ENCODE results near the gene OGFOD3. TPM values are rescaled to one million over a fixed set of nuclear protein-coding genes. Genes with fewer than 3 reads are reported as not detected.

The OGFOD3 gene
- total RNA-seq: 10 to 100 TPM; 23.3 to 40.8 TPM

DNA sequence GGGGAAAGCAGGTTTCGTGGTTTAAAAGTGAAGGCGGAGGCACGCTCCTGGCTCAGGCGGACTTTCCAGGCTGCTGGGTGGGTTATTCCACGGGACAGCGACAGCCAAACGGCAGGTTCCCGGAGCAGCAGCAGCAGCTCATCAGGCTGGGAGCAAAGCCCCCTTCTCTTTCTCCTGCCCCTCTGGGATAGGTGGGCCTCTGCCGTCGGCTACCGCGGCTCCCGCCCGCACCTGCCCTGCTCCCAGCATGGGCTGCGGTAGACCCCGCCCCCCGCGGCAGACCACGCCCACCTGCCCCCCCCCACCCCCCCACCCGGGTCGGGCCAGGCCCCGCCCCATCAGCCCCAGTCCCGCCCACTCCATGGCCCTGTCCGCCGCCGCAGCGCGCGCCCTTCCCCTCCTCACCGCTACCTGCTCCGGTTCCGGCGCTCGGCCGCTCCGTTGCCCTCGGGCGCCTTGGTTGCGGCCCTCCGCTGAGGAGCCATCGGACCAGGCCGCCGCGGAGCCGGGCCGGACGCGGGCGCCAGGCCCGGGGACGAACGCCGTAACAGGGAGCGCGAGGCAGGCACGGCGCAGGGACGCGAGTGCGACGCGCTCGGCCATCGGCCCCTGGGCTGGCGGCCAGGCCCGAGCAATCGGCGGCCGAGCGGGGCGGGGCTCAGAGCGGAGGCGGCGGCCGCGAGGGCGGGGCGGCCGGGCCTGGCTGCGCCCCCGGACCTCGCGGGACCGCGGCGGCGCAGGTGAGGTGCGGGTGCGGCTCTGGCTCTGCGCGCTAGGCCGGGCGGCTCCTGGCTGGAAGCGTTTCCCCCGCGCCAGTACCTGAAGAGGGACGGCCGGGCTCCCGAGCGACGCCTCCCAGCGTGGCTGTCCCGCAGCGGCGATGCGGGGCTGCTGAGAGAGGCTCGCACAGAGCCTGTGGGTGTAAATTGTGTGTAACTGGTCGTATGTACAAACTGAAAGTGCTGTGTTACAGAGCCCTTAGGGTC lies at the start of gene OGFOD3, which contains the start of gene HEXD:
Gene OGFOD3, minus strand, starts transcription at position 586 of the 986 bp plus-strand sequence. Its CDS starts 101 bp downstream, at position 485.
Gene HEXD, plus strand, starts transcription at position 347 of the 986 bp plus-strand sequence. CDS start 1,453 bp downstream, outside the sequence.
- TF ChIP-seq, protein P1, sequence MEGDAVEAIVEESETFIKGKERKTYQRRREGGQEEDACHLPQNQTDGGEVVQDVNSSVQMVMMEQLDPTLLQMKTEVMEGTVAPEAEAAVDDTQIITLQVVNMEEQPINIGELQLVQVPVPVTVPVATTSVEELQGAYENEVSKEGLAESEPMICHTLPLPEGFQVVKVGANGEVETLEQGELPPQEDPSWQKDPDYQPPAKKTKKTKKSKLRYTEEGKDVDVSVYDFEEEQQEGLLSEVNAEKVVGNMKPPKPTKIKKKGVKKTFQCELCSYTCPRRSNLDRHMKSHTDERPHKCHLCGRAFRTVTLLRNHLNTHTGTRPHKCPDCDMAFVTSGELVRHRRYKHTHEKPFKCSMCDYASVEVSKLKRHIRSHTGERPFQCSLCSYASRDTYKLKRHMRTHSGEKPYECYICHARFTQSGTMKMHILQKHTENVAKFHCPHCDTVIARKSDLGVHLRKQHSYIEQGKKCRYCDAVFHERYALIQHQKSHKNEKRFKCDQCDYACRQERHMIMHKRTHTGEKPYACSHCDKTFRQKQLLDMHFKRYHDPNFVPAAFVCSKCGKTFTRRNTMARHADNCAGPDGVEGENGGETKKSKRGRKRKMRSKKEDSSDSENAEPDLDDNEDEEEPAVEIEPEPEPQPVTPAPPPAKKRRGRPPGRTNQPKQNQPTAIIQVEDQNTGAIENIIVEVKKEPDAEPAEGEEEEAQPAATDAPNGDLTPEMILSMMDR (IDR thresholded peaks at IDR 0.05): no peak
- no peaks in the 10 kb centered on the region for H3K9me3 ChIP-seq
- peak; percentile 83 for DNase-seq
- H3K4me1 ChIP-seq: no peaks in the 10 kb centered on the region
- no peaks in the 10 kb centered on the region for H3K27me3 ChIP-seq
- peak within 1 kb of the TSS; percentile 87 to 89 for H3K9ac ChIP-seq (ENCODE audit: low read depth in 2 of 2, low read length in 2 of 2)
- H3K27ac ChIP-seq: peak within 1 kb of the TSS; percentile 82
- H3K36me3 ChIP-seq: no peaks in the 10 kb centered on the region
- peak within 1 kb of the TSS; percentile 66 for H3K4me3 ChIP-seq
- intact Hi-C loops (cut with DNase I): no loop called here

DNA sequence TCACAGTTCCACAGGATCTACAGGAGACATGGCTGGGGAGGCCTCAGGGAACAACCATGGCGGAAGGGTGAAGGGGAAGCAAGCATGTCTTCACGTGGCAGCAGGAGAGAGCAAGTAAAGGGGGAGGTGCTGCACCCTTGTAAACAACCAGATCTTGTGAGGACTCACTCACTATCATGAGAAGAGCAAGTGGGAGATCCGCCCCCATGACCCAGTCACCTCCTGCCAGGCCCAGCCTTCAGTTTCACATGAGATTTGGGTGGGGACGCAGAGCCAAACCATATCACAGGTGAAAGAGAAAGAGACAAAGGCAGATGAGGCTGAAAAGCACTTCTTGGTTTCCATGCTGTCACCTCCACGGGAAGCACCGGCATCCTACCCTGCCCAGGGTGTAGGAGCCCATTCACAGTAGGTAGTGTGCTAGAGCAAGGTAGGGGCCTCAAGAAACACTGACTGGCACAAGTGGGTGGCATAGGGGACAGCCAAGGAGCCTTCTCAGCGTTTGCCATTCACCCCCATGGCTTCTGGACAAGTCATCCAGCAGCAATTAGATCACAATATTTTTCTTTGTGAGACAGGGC lies 46.7 kb upstream of the OGFOD3 start:
- TF ChIP-seq, protein P1 (IDR thresholded peaks at IDR 0.05): no peak
- DNase-seq: no peak
- Histone ChIP-seq H3K9me3 (no peaks in the 10 kb centered on the region), H3K4me1 (peaks cover 3% of the 10 kb centered on the region), H3K27me3 (no peaks in the 10 kb centered on the region), H3K4me3 (no peak overlapping the region), H3K27ac (no peak overlapping the region), H3K9ac (ENCODE audit: low read depth in 2 of 2, low read length in 2 of 2) (no peak overlapping the region), H3K36me3 (peaks cover 8% of the 10 kb centered on the region)
- intact Hi-C loops (cut with DNase I): no loop called here

- no peak overlapping the region for H3K9ac ChIP-seq (ENCODE audit: low read depth in 2 of 2, low read length in 2 of 2)
- TF ChIP-seq, protein P1 (IDR thresholded peaks at IDR 0.05): no peak
- H3K27me3 ChIP-seq: no peaks in the 10 kb centered on the region
- no peaks in the 10 kb centered on the region for H3K9me3 ChIP-seq
- no peak for DNase-seq
- intact Hi-C loops (cut with DNase I): no loop called here
- peaks cover 8% of the 10 kb centered on the region for H3K36me3 ChIP-seq
- no peak overlapping the region for H3K4me3 ChIP-seq
- peaks cover 3% of the 10 kb centered on the region for H3K4me1 ChIP-seq
- H3K27ac ChIP-seq: no peak overlapping the region
Observed at GRCh38 chr17:82464567-82464929, 46.2 kb upstream of the OGFOD3 start.

GRCh38 chr17:82463925-82464566 lies 45.7 kb upstream of the OGFOD3 start:
- H3K27ac ChIP-seq: no peak overlapping the region
- H3K4me3 ChIP-seq: no peak overlapping the region

DNA sequence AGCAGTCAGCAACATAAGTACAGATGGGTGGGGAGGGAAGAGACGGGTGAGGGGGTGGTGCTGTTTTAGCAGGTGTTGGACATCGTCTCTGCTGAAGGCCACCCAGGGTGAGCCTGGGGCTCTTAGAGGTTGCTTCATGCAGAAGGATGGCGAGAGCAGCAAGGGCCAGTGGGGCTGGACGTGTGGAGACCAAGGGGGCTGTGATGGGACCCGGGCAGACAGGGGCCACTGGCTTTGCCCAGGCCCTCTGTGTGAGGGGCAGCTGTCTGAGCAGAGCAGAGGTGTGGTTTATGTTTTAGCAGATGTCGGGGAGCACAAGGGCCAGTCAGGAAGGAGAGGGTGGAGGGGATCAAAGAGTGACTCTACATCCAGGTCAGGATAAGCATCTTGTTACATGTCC lies 45.0 kb upstream of the OGFOD3 start:
- intact Hi-C loops (cut with DNase I): no loop called here
- TF ChIP-seq, protein P1 (IDR thresholded peaks at IDR 0.05): no peak
- no peak for DNase-seq
- peaks cover 8% of the 10 kb centered on the region for H3K36me3 ChIP-seq
- H3K9ac ChIP-seq (ENCODE audit: low read depth in 2 of 2, low read length in 2 of 2): no peak overlapping the region
- no peak overlapping the region for H3K27ac ChIP-seq
- peaks cover 3% of the 10 kb centered on the region for H3K4me1 ChIP-seq
- no peak overlapping the region for H3K4me3 ChIP-seq
- no peaks in the 10 kb centered on the region for H3K9me3 ChIP-seq
- H3K27me3 ChIP-seq: no peaks in the 10 kb centered on the region

More at GRCh38 chr17:82463925-82464566, 45.7 kb upstream of the OGFOD3 start:
- Histone ChIP-seq H3K36me3 (peaks cover 8% of the 10 kb centered on the region), H3K9ac (ENCODE audit: low read depth in 2 of 2, low read length in 2 of 2) (no peak overlapping the region), H3K4me1 (peaks cover 3% of the 10 kb centered on the region), H3K9me3 (no peaks in the 10 kb centered on the region), H3K27me3 (no peaks in the 10 kb centered on the region)
- TF ChIP-seq, protein P1 (IDR thresholded peaks at IDR 0.05): no peak
- intact Hi-C loops (cut with DNase I): no loop called here
- DNase-seq: no peak

Data from colonic mucosa (tissue), 4 donors.